Measurements from ENCODE around the gene DNAH1.

DNA sequence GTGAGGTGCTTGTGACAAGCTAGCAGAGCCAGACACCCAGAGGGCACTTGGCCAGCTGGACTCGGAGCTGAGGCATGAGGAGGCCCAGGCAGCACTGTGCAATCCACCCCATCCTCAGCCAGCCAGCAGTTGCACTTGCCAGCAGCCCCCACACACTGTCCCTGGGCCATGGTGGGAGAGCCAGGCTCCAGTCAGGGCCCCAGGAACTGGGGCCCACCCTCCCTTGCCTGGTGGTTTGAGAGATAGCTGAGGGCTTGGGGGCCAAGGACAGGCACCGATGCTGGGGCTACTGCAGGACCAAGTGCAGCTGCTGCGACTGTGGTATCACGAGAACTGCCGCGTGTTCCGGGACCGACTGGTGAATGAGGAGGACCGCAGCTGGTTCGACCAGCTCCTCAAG, 63.5 kb downstream of the DNAH1 start:
- no peak for TF ChIP-seq EZH2 (IDR thresholded peaks at IDR 0.05; ENCODE audit: borderline replicate concordance, insufficient read depth, low read depth, low read length, poor library complexity, severe bottlenecking)
- TF ChIP-seq, protein P1, sequence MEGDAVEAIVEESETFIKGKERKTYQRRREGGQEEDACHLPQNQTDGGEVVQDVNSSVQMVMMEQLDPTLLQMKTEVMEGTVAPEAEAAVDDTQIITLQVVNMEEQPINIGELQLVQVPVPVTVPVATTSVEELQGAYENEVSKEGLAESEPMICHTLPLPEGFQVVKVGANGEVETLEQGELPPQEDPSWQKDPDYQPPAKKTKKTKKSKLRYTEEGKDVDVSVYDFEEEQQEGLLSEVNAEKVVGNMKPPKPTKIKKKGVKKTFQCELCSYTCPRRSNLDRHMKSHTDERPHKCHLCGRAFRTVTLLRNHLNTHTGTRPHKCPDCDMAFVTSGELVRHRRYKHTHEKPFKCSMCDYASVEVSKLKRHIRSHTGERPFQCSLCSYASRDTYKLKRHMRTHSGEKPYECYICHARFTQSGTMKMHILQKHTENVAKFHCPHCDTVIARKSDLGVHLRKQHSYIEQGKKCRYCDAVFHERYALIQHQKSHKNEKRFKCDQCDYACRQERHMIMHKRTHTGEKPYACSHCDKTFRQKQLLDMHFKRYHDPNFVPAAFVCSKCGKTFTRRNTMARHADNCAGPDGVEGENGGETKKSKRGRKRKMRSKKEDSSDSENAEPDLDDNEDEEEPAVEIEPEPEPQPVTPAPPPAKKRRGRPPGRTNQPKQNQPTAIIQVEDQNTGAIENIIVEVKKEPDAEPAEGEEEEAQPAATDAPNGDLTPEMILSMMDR (IDR thresholded peaks at IDR 0.05): no peak
